Effector CD4-positive, alpha-beta T cell (primary cell): ENCODE measurements around the gene CC2D1A.

Experiments
- DNase-seq: peaks from one replicate; pipeline ENCODE4 v3.0.0-alpha.2; 2020

CC2D1A gene

GRCh38 chr19:13877303-13877702 is 28.7 kb upstream of the CC2D1A start:
- no peak for DNase-seq

GRCh38 chr19:13880059-13881043 is 25.6 kb upstream of the CC2D1A start:
- DNase-seq: peak; percentile 98

- no peak for DNase-seq
Measured at GRCh38 chr19:13881251-13881691, 24.7 kb upstream of the CC2D1A start.

- no peak for DNase-seq
Measured at GRCh38 chr19:13881692-13882418, 24.1 kb upstream of the CC2D1A start.

- no peak for DNase-seq
Measured at GRCh38 chr19:13882419-13882795, 23.6 kb upstream of the CC2D1A start.

GRCh38 chr19:13882836-13883235 is 23.2 kb upstream of the CC2D1A start:
- no peak for DNase-seq

- DNase-seq: no peak
Measured at GRCh38 chr19:13883516-13884064, 22.4 kb upstream of the CC2D1A start.

- DNase-seq: no peak
Measured at GRCh38 chr19:13884726-13885591, 21.0 kb upstream of the CC2D1A start.

GRCh38 chr19:13885826-13886365 is 20.1 kb upstream of the CC2D1A start:
- no peak for DNase-seq

GRCh38 chr19:13887018-13887436 is 19.0 kb upstream of the CC2D1A start:
- DNase-seq: no peak

- no peak for DNase-seq
Measured at GRCh38 chr19:13887517-13887916, 18.5 kb upstream of the CC2D1A start.

- DNase-seq: no peak
Measured at GRCh38 chr19:13888281-13888680, 17.7 kb upstream of the CC2D1A start.

- no peak for DNase-seq
Measured at GRCh38 chr19:13890136-13890535, 15.9 kb upstream of the CC2D1A start.

- no peak for DNase-seq
Measured at GRCh38 chr19:13892870-13893269, 13.1 kb upstream of the CC2D1A start.

GRCh38 chr19:13894552-13894951 is 11.4 kb upstream of the CC2D1A start:
- DNase-seq: no peak

GRCh38 chr19:13896227-13896626 is 9.8 kb upstream of the CC2D1A start:
- no peak for DNase-seq

GRCh38 chr19:13899393-13899792 is 6.6 kb upstream of the CC2D1A start:
- DNase-seq: no peak

- DNase-seq: no peak
Measured at GRCh38 chr19:13899912-13900584, 6.0 kb upstream of the CC2D1A start.

- DNase-seq: no peak
Measured at GRCh38 chr19:13902993-13903555, 2.9 kb upstream of the CC2D1A start.

GRCh38 chr19:13906521-13906904 is 512 bp downstream of the CC2D1A start:
- no peak for DNase-seq

- DNase-seq: no peak
Measured at GRCh38 chr19:13906910-13907309, 909 bp downstream of the CC2D1A start.
